Transverse colon (tissue), 3 donors: ENCODE measurements around the gene GALNT1.

Experiments
- CTCF ChIP-seq, 5 experiments: fragments of 200-600 bp in 3 of 5; fragments of 450-650 bp in 2 of 5; sonication (generic) in 3 of 5; IDR thresholded peaks; 1 replicate in 2 of 5; 2 replicates in 3 of 5; pipeline ENCODE4 v1.5.1; 2016 to 2017; ENCODE audit warnings: antibody characterized with exemption in 5 of 5, inconsistent platforms in 3 of 5, mild to moderate bottlenecking in 2 of 5, moderate library complexity in 1 of 5
- POLR2A ChIP-seq: fragments of 450-650 bp; IDR thresholded peaks from one replicate; pipeline ENCODE4 v1.6.1; 2016; ENCODE audit warnings: antibody characterized with exemption, mild to moderate bottlenecking, moderate library complexity

DNA sequence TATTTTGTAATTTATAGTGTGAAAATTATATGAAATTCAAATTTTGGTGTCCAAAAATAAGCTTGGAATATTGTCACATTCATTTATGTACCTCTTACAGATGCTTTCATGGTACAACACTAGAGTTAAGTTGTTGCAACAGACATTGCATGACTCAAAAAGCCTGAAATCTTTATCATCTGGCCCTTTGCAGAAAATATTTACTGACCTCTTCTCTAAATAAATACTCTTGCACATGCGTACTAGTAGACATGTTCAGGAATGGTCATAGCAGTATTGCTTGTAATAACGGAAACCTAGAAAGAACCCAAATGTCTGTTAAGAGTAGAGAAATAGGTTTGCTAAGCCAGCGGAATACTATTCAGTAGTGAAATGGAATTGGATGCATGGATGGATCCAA, 60.4 kb downstream of the GALNT1 start:
- TF ChIP-seq CTCF (IDR thresholded peaks at IDR 0.05): no peak
- no peak for TF ChIP-seq POLR2A
